CD4-positive, alpha-beta T cell (primary cell): Measurements from ENCODE around the gene CRKL. TPM values are rescaled to one million over a fixed set of nuclear protein-coding genes. Genes with fewer than 3 reads are reported as not detected.

Source experiments
- ATAC-seq: fragments of 200-7000 bp; cut with Tn5 transposase; one replicate; pipeline ENCODE4 v1.10.0; 2022; ENCODE audit warnings: mild to moderate bottlenecking; ENCODE audit not compliant: poor library complexity
- CTCF ChIA-PET: fragments of 350-600 bp; sonication (Branson Sonifier 250); formaldehyde crosslinking; loops from one replicate; lab custom pipeline; 2021; ENCODE audit warnings: antibody characterized with exemption, inconsistent platforms; lab: Charles Lee
- POLR2A ChIA-PET: fragments of 350-600 bp; sonication (Branson Sonifier 250); formaldehyde crosslinking; loops from one replicate; lab custom pipeline; 2021; ENCODE audit warnings: antibody characterized with exemption, inconsistent platforms; lab: Charles Lee
- DNase-seq, 14 experiments: peaks; one replicate each; pipeline ENCODE4 v3.0.0-alpha.2; 2013 to 2020; ENCODE audit warnings: mixed read lengths in 2 of 14
- H3K27ac ChIP-seq, 2 donors: one replicate each; pipeline versions ENCODE4 v1.5.1 to v1.7.0; 2013; ENCODE audit warnings: low read length in 2 of 2, low read depth in 1 of 2, mild to moderate bottlenecking in 1 of 2
- H3K27me3 ChIP-seq, 2 experiments: 1 replicate in 1 of 2; 2 replicates in 1 of 2; pipeline versions ENCODE4 v1.6.1 to v1.7.0; 2013; ENCODE audit warnings: low read length in 2 of 2, control low read depth in 1 of 2, mild to moderate bottlenecking in 1 of 2, moderate library complexity in 1 of 2; ENCODE audit not compliant: insufficient read depth in 2 of 2, control insufficient read depth in 1 of 2
- H3K36me3 ChIP-seq: one replicate; pipeline ENCODE4 v1.6.1; 2013; ENCODE audit warnings: low read length, control low read depth; ENCODE audit not compliant: insufficient read depth
- H3K4me1 ChIP-seq: one replicate; pipeline ENCODE4 v1.6.1; 2013; ENCODE audit warnings: low read length, control low read depth; ENCODE audit not compliant: insufficient read depth
- H3K4me3 ChIP-seq: one replicate; pipeline ENCODE4 v1.5.1; 2013; ENCODE audit warnings: mild to moderate bottlenecking, low read length, moderate library complexity
- H3K9me3 ChIP-seq, 2 experiments: 1 replicate in 1 of 2; 2 replicates in 1 of 2; pipeline versions ENCODE4 v1.6.1 to v1.7.0; 2013; ENCODE audit warnings: low read length in 2 of 2, mild to moderate bottlenecking in 2 of 2, control low read depth in 1 of 2, moderate library complexity in 1 of 2; ENCODE audit not compliant: control insufficient read depth in 1 of 2, insufficient read depth in 1 of 2
- H3K27ac Mint-ChIP-seq: one replicate; pipeline ENCODE4 v1.8.0; 2020; ENCODE audit warnings: mixed read lengths
- H3K27me3 Mint-ChIP-seq: one replicate; pipeline ENCODE4 v1.8.0; 2021; ENCODE audit warnings: mixed read lengths
- H3K36me3 Mint-ChIP-seq: one replicate; pipeline ENCODE4 v1.8.0; 2021; ENCODE audit warnings: low read depth, mixed read lengths
- H3K4me1 Mint-ChIP-seq: one replicate; pipeline ENCODE4 v1.8.0; 2021; ENCODE audit warnings: low read depth, mixed read lengths
- H3K4me3 Mint-ChIP-seq: one replicate; pipeline ENCODE4 v1.8.0; 2020; ENCODE audit warnings: mild to moderate bottlenecking, mixed read lengths
- H3K9me3 Mint-ChIP-seq: one replicate; pipeline ENCODE4 v1.8.0; 2020; ENCODE audit warnings: mixed read lengths
- intact Hi-C, 2 experiments: fragments of 100-400 bp; cut with DNase I in 1 of 2; cut with micrococcal nuclease in 1 of 2; formaldehyde crosslinking; loops; one replicate each; pipeline versions ENCODE4 v1.15.1 to v1.9.0; 2023 to 2025; cut with DNase I, micrococcal nuclease
- total RNA-seq, 174 experiments: library from RNA in 2 of 174; stranded (reverse) in 2 of 174; gene quantifications; one replicate each; pipeline ENCODE4 v1.2.3 and lab custom pipeline; 2021 to 2026
- TF ChIP-seq, protein P1 (sequence below): fragments of 200-600 bp; IDR thresholded peaks from one replicate; pipeline ENCODE4 v1.8.0; 2022; ENCODE audit warnings: antibody characterized with exemption, mild to moderate bottlenecking

CRKL gene
- total RNA-seq, 2 experiments from 2014 or later: 41.9 to 43.5 TPM

DNA sequence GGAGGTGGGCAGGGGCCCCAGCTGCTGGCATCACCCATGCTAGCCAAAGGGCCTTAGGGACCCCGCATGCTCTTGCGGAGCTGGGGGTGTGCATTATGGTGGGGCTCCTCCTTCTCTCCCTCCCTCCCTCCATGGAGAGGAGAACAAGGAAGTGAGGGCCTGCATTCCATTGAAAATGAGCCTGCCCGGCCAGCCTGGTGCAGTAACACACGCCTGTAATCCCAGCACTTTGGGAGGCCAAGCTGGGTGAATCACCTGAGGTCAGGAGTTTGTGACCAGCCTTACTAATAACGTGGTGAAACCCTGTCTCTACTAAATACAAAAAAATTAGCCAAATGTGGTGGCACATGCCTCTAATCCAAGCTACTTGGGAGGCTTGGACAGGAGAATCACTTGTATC, 36.0 kb upstream of the CRKL start:
- Mint-ChIP-seq H3K4me1 (no peaks in the 10 kb centered on the region), H3K4me3 (no peak overlapping the region), H3K9me3 (no peaks in the 10 kb centered on the region), H3K36me3 (peaks cover 70% of the 10 kb centered on the region), H3K27me3 (no peaks in the 10 kb centered on the region), H3K27ac (no peak overlapping the region)
- ATAC-seq: no peak
- intact Hi-C loops: no loop called here
- POLR2A ChIA-PET: no interaction called here
- Histone ChIP-seq H3K4me3 (no peak overlapping the region), H3K27me3 (no peaks in the 10 kb centered on the region), H3K4me1 (no peaks in the 10 kb centered on the region), H3K27ac (no peak overlapping the region), H3K9me3 (no peaks in the 10 kb centered on the region), H3K36me3 (peaks cover 53% of the 10 kb centered on the region)
- TF ChIP-seq, protein P1, sequence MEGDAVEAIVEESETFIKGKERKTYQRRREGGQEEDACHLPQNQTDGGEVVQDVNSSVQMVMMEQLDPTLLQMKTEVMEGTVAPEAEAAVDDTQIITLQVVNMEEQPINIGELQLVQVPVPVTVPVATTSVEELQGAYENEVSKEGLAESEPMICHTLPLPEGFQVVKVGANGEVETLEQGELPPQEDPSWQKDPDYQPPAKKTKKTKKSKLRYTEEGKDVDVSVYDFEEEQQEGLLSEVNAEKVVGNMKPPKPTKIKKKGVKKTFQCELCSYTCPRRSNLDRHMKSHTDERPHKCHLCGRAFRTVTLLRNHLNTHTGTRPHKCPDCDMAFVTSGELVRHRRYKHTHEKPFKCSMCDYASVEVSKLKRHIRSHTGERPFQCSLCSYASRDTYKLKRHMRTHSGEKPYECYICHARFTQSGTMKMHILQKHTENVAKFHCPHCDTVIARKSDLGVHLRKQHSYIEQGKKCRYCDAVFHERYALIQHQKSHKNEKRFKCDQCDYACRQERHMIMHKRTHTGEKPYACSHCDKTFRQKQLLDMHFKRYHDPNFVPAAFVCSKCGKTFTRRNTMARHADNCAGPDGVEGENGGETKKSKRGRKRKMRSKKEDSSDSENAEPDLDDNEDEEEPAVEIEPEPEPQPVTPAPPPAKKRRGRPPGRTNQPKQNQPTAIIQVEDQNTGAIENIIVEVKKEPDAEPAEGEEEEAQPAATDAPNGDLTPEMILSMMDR: no peak
- DNase-seq: no peak
- CTCF ChIA-PET: no interaction called here

DNA sequence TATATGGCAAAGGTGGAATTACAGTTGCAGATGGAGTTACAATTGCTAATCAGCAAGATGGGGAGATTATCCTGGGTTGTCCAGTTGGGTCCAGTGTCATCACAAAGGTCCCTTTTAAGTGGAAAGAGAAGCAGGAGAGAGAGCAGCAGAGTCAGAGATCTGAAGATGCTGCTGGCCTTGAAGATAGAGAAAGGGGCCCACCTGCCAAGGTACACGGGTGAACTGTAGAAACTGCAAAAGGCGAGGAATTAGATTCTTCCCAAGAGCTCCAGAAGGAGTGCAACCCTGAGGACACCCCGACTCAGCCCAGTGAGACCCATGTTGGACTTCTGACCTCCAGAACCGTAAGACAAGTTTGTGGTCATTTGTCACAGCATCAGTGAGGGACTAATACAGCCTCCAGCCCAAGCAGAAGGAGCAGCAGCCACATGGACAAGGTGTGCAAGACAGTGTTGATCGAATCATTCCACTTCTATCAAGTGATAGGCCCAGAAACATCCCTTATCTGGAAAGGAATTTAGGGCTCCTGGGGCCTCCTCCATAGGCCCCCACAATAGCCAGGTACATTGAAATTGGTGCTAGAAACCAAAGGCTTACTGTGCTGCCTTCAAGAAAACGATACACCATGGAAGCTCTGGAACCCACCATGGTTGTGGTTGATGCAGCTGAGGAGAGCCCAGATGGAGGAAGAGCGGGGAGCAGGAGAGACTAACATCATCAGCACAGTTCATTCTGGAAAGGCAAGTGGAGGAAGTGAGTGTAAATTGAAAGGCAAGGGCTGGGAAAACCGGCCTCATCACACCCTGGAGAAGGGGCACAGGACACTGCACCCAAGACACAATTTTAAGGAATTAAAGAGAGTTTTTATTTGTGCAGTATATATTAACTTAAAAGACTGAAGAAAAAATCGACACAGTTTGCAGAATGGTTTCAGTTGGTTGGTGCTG, 35.1 kb upstream of the CRKL start:
- Mint-ChIP-seq H3K27me3 (no peaks in the 10 kb centered on the region), H3K36me3 (peaks cover 66% of the 10 kb centered on the region), H3K27ac (no peak overlapping the region), H3K4me1 (no peaks in the 10 kb centered on the region), H3K9me3 (no peaks in the 10 kb centered on the region), H3K4me3 (no peak overlapping the region)
- peaks cover 48% of the 10 kb centered on the region for H3K36me3 ChIP-seq
- intact Hi-C loops: no loop called here
- TF ChIP-seq, protein P1: no peak
- H3K4me3 ChIP-seq: no peak overlapping the region
- no peaks in the 10 kb centered on the region for H3K4me1 ChIP-seq
- ATAC-seq (no peak), DNase-seq (no peak)
- POLR2A ChIA-PET: no interaction called here
- CTCF ChIA-PET: no interaction called here
- H3K9me3 ChIP-seq: no peaks in the 10 kb centered on the region
- H3K27me3 ChIP-seq: no peaks in the 10 kb centered on the region
- H3K27ac ChIP-seq: no peak overlapping the region

DNA sequence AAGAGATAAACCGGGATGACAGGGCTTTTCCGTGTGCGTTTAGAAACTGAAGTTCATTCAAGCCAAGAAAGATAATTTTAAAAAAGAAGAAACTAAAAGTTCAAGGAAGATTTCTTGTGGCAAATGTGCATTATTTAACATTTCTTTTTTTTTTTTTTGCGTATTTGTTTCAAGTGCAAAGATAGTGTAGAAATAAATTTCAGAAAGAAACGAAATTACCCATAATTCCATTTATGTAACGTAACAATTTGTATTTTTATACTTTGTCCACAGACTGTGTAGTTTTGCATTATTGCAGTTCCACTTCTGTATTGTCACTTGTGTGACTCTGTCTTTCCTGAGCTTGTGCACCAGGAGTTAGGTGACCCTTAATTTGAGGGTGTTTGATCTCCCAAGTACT, 34.4 kb upstream of the CRKL start:
- DNase-seq (no peak), ATAC-seq (no peak)
- CTCF ChIA-PET: no interaction called here
- no peaks in the 10 kb centered on the region for H3K4me1 Mint-ChIP-seq
- H3K9me3 Mint-ChIP-seq: no peaks in the 10 kb centered on the region
- no peaks in the 10 kb centered on the region for H3K9me3 ChIP-seq
- no peak overlapping the region for H3K27ac ChIP-seq
- H3K36me3 Mint-ChIP-seq: peaks cover 66% of the 10 kb centered on the region
- H3K36me3 ChIP-seq: peaks cover 52% of the 10 kb centered on the region
- POLR2A ChIA-PET: no interaction called here
- H3K27me3 ChIP-seq: no peaks in the 10 kb centered on the region
- TF ChIP-seq, protein P1: no peak
- H3K27ac Mint-ChIP-seq: no peak overlapping the region
- H3K27me3 Mint-ChIP-seq: no peaks in the 10 kb centered on the region
- intact Hi-C loops: no loop called here
- no peak overlapping the region for H3K4me3 Mint-ChIP-seq
- H3K4me3 ChIP-seq: no peak overlapping the region
- H3K4me1 ChIP-seq: no peaks in the 10 kb centered on the region
